Activated CD8-positive, alpha-beta memory T cell treated with anti-CD3 and anti-CD28 coated beads, Interleukin-2, amount 50 U/mL, for 24 hours (primary cell): ENCODE measurements around the gene ZEB2.

Source experiments
- DNase-seq: peaks from one replicate; pipeline ENCODE4 v3.0.0-alpha.2; 2020; ENCODE audit errors: extremely low read depth

The ZEB2 gene

GRCh38 chr2:144452169-144452988, 67.5 kb downstream of the ZEB2 start:
- DNase-seq = no peak

- DNase-seq = no peak
Measured at GRCh38 chr2:144451443-144451842, 68.5 kb downstream of the ZEB2 start.

- no peak for DNase-seq
Measured at GRCh38 chr2:144449028-144449406, 70.9 kb downstream of the ZEB2 start.

GRCh38 chr2:144448389-144449027, 71.4 kb downstream of the ZEB2 start:
- no peak for DNase-seq

- no peak for DNase-seq
Measured at GRCh38 chr2:144447535-144447934, 72.4 kb downstream of the ZEB2 start.

GRCh38 chr2:144446136-144446535, 73.8 kb downstream of the ZEB2 start:
- DNase-seq = no peak

GRCh38 chr2:144445196-144445595, 74.7 kb downstream of the ZEB2 start:
- DNase-seq = no peak

- no peak for DNase-seq
Measured at GRCh38 chr2:144443837-144444817, 75.8 kb downstream of the ZEB2 start.

GRCh38 chr2:144441711-144442141, 78.2 kb downstream of the ZEB2 start:
- no peak for DNase-seq

GRCh38 chr2:144439993-144440392, 79.9 kb downstream of the ZEB2 start:
- no peak for DNase-seq

GRCh38 chr2:144438801-144439631, 80.9 kb downstream of the ZEB2 start:
- no peak for DNase-seq

- no peak for DNase-seq
Measured at GRCh38 chr2:144437636-144438035, 82.3 kb downstream of the ZEB2 start.

GRCh38 chr2:144434425-144435222, 85.3 kb downstream of the ZEB2 start:
- DNase-seq = no peak

- no peak for DNase-seq
Measured at GRCh38 chr2:144432921-144433320, 87.0 kb downstream of the ZEB2 start.

- DNase-seq = no peak
Measured at GRCh38 chr2:144431998-144432397, 87.9 kb downstream of the ZEB2 start.

GRCh38 chr2:144431392-144431783, 88.5 kb downstream of the ZEB2 start:
- no peak for DNase-seq

GRCh38 chr2:144430722-144431391, 89.1 kb downstream of the ZEB2 start:
- DNase-seq = no peak

- DNase-seq = no peak
Measured at GRCh38 chr2:144429396-144430112, 90.4 kb downstream of the ZEB2 start.

GRCh38 chr2:144426981-144427479, 92.9 kb downstream of the ZEB2 start:
- no peak for DNase-seq
